LNCAP (cell line): ENCODE data around the gene EXOSC7.

Experiments used
- TF ChIP-seq, protein P1 (sequence below): fragments of 450-650 bp; IDR thresholded peaks from 2 replicates; pipeline ENCODE4 v1.5.1; 2017; ENCODE audit warnings: mild to moderate bottlenecking

Gene EXOSC7

DNA sequence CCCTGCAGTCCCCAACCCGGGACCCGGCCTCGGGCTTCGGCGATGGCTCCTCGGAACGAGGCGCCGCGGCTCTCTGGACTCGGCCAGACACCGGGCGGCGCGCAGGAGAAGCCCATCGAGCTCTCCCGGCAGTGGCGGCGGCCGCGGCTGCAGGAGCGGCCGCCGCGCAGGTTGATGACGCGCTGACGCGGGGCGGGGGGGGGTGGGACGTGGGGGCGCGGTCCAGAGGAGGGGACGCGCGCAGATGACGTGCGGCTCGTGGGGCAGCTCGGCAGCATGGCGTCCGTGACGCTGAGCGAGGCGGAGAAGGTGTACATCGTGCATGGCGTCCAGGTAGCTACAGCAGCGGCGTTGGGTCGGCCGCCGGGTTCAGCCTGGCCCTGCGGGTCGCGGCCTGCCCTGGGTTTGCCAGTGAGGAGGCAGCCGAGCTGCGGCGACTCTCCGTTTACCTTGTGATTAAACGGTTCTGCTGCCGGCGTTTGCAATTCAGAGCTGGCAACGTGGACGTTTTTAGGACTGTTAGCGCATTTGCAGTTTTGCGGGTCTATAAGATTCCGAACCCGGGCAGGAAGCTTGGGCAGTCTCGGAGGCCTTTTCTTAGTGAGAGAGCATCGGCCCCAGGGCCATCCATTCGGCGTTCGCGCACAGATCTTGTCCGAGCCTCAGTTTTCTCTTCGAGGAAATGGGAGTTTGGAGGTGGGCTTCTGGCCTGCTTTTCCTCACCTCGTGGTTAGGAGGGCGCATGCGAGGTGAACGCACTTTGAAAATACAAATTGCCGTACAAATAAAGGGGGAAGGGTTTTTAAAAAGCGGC, at the start of gene EXOSC7, which contains the start of gene ZDHHC3:
Gene EXOSC7 (plus strand): TSS at position 243 of the 814 bp plus-strand sequence. CDS start 34 bp downstream, at position 277.
Gene ZDHHC3 (minus strand): TSS at position 173 of the 814 bp plus-strand sequence. CDS start 16,738 bp downstream, outside the sequence.
- TF ChIP-seq, protein P1, sequence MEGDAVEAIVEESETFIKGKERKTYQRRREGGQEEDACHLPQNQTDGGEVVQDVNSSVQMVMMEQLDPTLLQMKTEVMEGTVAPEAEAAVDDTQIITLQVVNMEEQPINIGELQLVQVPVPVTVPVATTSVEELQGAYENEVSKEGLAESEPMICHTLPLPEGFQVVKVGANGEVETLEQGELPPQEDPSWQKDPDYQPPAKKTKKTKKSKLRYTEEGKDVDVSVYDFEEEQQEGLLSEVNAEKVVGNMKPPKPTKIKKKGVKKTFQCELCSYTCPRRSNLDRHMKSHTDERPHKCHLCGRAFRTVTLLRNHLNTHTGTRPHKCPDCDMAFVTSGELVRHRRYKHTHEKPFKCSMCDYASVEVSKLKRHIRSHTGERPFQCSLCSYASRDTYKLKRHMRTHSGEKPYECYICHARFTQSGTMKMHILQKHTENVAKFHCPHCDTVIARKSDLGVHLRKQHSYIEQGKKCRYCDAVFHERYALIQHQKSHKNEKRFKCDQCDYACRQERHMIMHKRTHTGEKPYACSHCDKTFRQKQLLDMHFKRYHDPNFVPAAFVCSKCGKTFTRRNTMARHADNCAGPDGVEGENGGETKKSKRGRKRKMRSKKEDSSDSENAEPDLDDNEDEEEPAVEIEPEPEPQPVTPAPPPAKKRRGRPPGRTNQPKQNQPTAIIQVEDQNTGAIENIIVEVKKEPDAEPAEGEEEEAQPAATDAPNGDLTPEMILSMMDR = no peak

DNA sequence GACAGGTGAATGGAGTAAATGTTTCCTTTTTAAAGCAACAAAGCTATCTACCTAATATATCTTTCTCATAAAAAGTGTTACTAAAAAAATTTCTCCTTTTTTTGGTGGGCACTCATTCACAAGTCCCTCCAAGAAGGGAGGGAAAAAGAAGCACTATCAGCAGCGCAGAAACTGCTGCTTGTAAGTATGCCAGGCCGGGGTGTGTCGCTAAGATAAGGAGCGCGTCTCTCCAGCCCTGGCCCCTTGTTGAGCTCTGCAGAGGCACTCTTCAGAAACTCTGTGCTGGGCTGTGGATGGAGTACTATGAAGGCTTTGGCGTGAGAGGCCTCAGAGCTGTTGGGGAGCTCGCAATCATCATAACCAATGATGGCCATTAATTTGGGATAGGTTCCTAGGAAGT, 49.1 kb upstream of the EXOSC7 start:
- TF ChIP-seq, protein P1 = no peak

DNA sequence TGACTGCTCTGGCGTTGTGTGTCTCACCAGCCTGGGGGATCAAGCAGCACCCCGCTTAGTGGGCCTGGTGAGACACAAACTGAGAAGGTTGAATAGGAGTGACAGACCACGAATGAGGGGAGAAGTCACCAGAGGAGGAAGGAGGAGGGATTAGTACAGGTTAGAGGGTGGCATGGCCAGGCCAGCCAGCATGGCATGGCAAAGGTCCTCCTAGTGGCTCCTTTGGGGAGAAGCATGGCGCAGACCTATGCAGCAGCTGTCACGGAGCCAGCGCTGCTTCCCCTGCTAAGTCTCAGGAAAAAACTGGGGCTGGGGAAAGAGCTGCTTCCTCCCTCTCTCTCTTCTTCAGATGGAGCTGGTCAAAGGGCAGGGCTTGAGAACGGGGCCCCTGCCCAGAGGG, 48.7 kb upstream of the EXOSC7 start:
- TF ChIP-seq, protein P1 = no peak

DNA sequence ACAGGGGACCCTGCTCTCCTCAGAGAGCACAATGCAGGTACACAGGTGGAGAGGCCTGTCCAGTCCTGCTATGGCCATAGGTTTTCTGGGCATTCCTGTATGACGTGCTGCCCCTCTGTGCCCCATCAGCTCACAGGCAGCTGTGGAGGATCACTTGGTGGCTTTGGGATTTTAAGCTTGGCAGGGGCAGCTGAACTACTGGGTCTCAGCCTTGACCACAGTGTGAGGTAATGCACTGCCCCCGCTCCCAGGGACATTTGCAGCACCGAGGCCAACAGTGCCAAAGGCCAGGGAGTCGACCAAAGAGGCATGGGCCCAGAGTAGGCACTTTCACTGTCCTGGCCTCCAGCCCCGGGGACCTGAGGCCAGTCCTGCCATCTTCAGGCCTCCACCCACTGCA, 46.3 kb upstream of the EXOSC7 start:
- TF ChIP-seq, protein P1 = no peak

DNA sequence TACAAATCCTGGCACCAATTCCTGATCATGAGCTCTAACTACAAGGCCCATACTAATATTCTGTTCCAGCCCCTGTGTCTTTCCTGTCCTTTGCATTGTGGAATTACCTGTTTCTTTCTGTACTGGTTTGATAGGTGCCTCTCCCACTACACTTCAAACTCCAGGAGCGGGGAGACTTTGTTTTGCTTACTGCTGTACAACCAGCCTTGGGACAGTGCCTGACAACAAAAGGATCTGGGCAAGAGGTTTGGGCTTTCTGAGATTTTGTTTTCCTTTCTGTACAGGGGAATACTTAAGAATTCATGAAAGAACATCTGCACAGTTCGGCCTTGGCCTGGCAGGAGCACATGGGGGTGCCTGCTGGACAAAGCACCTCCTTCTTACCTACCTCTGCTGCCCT, 45.1 kb upstream of the EXOSC7 start:
- TF ChIP-seq, protein P1 = no peak

DNA sequence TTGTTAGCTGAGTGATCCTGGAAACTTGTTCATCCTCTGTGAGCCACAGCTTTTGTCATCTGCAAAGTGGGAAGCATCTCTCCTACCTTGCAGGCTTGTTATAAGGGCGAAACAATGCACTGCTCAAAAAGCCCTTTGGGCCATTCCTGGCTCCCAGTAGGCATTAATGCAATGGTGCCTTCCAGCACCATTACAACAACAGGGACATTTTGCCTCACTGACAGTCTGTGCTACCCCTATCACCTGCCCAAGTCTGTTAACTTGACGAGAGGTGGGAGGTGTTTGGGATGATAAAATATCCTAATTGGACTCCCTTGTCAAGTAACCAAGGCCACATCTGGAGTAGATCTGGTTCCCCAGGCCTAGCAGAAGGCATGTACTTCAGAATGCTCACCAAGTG, 44.3 kb upstream of the EXOSC7 start:
- TF ChIP-seq, protein P1 = no peak

DNA sequence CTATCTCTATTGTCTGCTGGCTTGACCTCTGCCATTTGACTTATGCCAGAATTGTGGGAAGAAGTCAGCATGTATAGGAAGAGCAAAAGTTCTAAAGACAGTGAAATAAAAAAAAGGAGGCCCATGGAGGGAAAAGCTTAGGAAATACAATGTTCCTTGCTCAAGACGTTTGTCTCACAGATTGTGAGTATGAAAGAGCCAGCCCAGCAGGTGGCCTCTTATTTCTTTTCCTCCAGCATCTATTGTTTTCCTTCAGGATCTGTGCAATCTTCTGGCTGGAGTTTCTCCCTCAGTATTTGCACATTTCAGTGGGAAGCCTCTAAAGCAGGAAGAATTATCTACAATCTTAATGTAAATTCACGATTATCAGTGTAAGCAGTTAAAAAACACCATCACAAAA, 43.8 kb upstream of the EXOSC7 start:
- TF ChIP-seq, protein P1 = no peak
